Adrenal gland (tissue), 5 donors: ENCODE results near the gene PCSK6.

ENCODE experiments used
- POLR2A ChIP-seq, 2 donors: fragments of 450-650 bp; IDR thresholded peaks; one replicate each; pipeline ENCODE4 v1.6.1; 2017; ENCODE audit warnings: antibody characterized with exemption in 2 of 2, mild to moderate bottlenecking in 2 of 2, moderate library complexity in 1 of 2
- TF ChIP-seq, protein P1 (sequence below), 6 experiments: fragments of 450-650 bp in 4 of 6; fragments of 200-600 bp in 2 of 6; sonication (generic) in 1 of 6; IDR thresholded peaks; 1 replicate in 5 of 6; 2 replicates in 1 of 6; pipeline versions ENCODE4 v1.5.1 to v1.8.0; 2016 to 2021; ENCODE audit warnings: antibody characterized with exemption in 6 of 6, mild to moderate bottlenecking in 2 of 6, moderate library complexity in 1 of 6
- donor health status: DM: no; HTN: no; CAD: no.

- TF ChIP-seq, protein P1, sequence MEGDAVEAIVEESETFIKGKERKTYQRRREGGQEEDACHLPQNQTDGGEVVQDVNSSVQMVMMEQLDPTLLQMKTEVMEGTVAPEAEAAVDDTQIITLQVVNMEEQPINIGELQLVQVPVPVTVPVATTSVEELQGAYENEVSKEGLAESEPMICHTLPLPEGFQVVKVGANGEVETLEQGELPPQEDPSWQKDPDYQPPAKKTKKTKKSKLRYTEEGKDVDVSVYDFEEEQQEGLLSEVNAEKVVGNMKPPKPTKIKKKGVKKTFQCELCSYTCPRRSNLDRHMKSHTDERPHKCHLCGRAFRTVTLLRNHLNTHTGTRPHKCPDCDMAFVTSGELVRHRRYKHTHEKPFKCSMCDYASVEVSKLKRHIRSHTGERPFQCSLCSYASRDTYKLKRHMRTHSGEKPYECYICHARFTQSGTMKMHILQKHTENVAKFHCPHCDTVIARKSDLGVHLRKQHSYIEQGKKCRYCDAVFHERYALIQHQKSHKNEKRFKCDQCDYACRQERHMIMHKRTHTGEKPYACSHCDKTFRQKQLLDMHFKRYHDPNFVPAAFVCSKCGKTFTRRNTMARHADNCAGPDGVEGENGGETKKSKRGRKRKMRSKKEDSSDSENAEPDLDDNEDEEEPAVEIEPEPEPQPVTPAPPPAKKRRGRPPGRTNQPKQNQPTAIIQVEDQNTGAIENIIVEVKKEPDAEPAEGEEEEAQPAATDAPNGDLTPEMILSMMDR (IDR thresholded peaks at IDR 0.05): no peak
- TF ChIP-seq POLR2A (IDR thresholded peaks at IDR 0.05): no peak
Measured at GRCh38 chr15:101424984-101425383, 64.5 kb downstream of the PCSK6 start.
